PC-3 (cell line): ENCODE data around the gene ZEB2. TPM values are rescaled to one million over a fixed set of nuclear protein-coding genes. Genes with fewer than 3 reads are reported as not detected.

Source experiments
- ATAC-seq: fragments of 200-7000 bp; cut with Tn5 transposase; 2 replicates; pipeline ENCODE4 v1.9.1; 2020; ENCODE audit warnings: mild to moderate bottlenecking, moderate library complexity
- BruUV-seq: library from RNA; stranded (reverse); fragments of 400-500 nt; replicated peaks from 2 replicates; lab custom pipeline; 2021; lab: Mats Ljungman, UMichigan
- CTCF ChIA-PET: fragments of 300-600 bp; sonication (Branson Sonifier 250); formaldehyde crosslinking; loops from one replicate; lab custom pipeline; 2022; ENCODE audit warnings: antibody characterized with exemption; lab: Charles Lee
- POLR2A ChIA-PET: fragments of 300-600 bp; sonication (Branson Sonifier 250); formaldehyde crosslinking; loops from one replicate; lab custom pipeline; 2022; ENCODE audit warnings: antibody characterized with exemption; ENCODE audit not compliant: unreplicated experiment; lab: Charles Lee
- DNase-seq: peaks from one replicate; pipeline ENCODE4 v3.0.0-alpha.2; 2015
- H2AFZ ChIP-seq: fragments of 300-600 bp; sonication (generic); 2 replicates; pipeline ENCODE4 v1.6.0; 2016; ENCODE audit warnings: antibody characterized with exemption, low read length
- H3F3A ChIP-seq: fragments of 300-600 bp; sonication (generic); one replicate; pipeline ENCODE4 v1.6.0; 2017; ENCODE audit warnings: antibody characterized with exemption, low read length, control low read depth, mild to moderate bottlenecking; ENCODE audit not compliant: unreplicated experiment
- H3K27ac ChIP-seq: fragments of 300-600 bp; sonication (generic); 2 replicates; pipeline ENCODE4 v1.5.1; 2016; ENCODE audit warnings: mild to moderate bottlenecking, low read length
- H3K27me3 ChIP-seq: fragments of 300-600 bp; sonication (generic); 2 replicates; pipeline ENCODE4 v1.6.1; 2016; ENCODE audit warnings: low read length, mixed read lengths
- H3K36me3 ChIP-seq: fragments of 300-600 bp; sonication (generic); 2 replicates; pipeline ENCODE4 v1.6.1; 2016; ENCODE audit warnings: low read depth, mixed run types, low read length, mixed read lengths
- H3K4me1 ChIP-seq: fragments of 300-600 bp; sonication (generic); 2 replicates; pipeline ENCODE4 v1.5.1; 2016; ENCODE audit warnings: low read length; ENCODE audit not compliant: insufficient read depth
- H3K4me2 ChIP-seq: fragments of 300-600 bp; sonication (generic); 2 replicates; pipeline ENCODE4 v1.6.0; 2016; ENCODE audit warnings: low read length
- H3K4me3 ChIP-seq: fragments of 300-600 bp; sonication (generic); 2 replicates; pipeline ENCODE4 v1.5.1; 2016; ENCODE audit warnings: mild to moderate bottlenecking, low read length, mixed read lengths
- H3K79me2 ChIP-seq: fragments of 300-600 bp; sonication (generic); 2 replicates; pipeline ENCODE4 v1.6.1; 2017; ENCODE audit warnings: low read length, mixed read lengths
- H3K9ac ChIP-seq: fragments of 300-600 bp; sonication (generic); 2 replicates; pipeline ENCODE4 v1.6.0; 2016; ENCODE audit warnings: mild to moderate bottlenecking, low read length
- H3K9me2 ChIP-seq: fragments of 300-600 bp; sonication (generic); replicated peaks from 2 replicates; pipeline ENCODE4 v1.6.1; 2016; ENCODE audit warnings: mixed run types, low read length, mixed read lengths
- H3K9me3 ChIP-seq: fragments of 300-600 bp; sonication (generic); 2 replicates; pipeline ENCODE4 v1.6.1; 2016; ENCODE audit warnings: low read length, mixed read lengths
- H4K20me1 ChIP-seq: fragments of 300-600 bp; sonication (generic); 2 replicates; pipeline ENCODE4 v1.6.1; 2016; ENCODE audit warnings: low read length, mixed read lengths
- EZH2 ChIP-seq: fragments of 300-600 bp; sonication (generic); IDR thresholded peaks from one replicate; pipeline ENCODE4 v1.6.1; 2017; ENCODE audit warnings: antibody characterized with exemption, mild to moderate bottlenecking, low read length; ENCODE audit not compliant: unreplicated experiment
- EZH2phosphoT487 ChIP-seq: fragments of 300-600 bp; sonication (generic); IDR thresholded peaks from 2 replicates; pipeline ENCODE4 v1.6.1; 2018; ENCODE audit warnings: mild to moderate bottlenecking, antibody characterized with exemption, low read length, borderline replicate concordance
- intact Hi-C: fragments of 100-400 bp; cut with micrococcal nuclease; formaldehyde crosslinking; loops from 2 replicates; pipeline ENCODE4 v1.9.0; 2023
- total RNA-seq: library from RNA; depleted of rRNA; stranded (reverse); fragments of >200 nt; gene quantifications from 2 replicates; pipeline ENCODE4 v1.2.3, GENCODE V29; 2014
- TF ChIP-seq, protein P1 (sequence below): fragments of 300-600 bp; sonication (generic); conservative IDR thresholded peaks from 2 replicates; pipeline ENCODE4 v1.5.1; 2017; ENCODE audit warnings: antibody characterized with exemption, low read depth, mild to moderate bottlenecking, low read length

ZEB2 gene
- total RNA-seq, 1 experiment from 2014 or later: 1.1 TPM

DNA sequence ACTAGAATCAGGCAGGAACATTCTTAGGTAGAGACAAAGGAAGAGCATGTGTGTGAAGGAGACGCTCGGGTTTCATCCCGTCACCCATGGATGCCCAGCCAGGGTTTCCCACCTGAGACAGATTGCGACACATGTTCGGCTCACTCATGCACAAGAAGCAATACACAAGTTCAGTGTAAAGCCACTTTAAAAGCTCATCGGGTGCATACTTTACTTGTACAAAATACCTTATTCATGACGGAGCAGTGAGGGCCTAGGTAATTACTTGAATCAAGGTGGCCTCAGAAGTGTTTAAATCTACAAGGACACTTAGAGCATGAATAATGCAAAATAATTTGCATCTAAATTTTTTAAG is 42.0 kb downstream of the ZEB2 start:
- H3K4me1 ChIP-seq: peaks cover 23% of the 10 kb centered on the region
- no peaks in the 10 kb centered on the region for H3K79me2 ChIP-seq
- H3K9me2 ChIP-seq: no peaks in the 10 kb centered on the region
- no peak for DNase-seq
- H3K9me3 ChIP-seq: no peaks in the 10 kb centered on the region
- no peaks in the 10 kb centered on the region for H4K20me1 ChIP-seq
- no peak overlapping the region for H2AFZ ChIP-seq
- intact Hi-C loops: no loop called here
- ChIA-PET POLR2A (no interaction called here), CTCF (no interaction called here)
- no peak overlapping the region for H3K4me2 ChIP-seq
- no peaks in the 10 kb centered on the region for H3F3A ChIP-seq
- H3K4me3 ChIP-seq: no peak overlapping the region
- no peak overlapping the region for H3K9ac ChIP-seq
- no peaks in the 10 kb centered on the region for H3K36me3 ChIP-seq
- no TSS peak for BruUV-seq
- no peak for ATAC-seq
- H3K27ac ChIP-seq: no peak overlapping the region
- H3K27me3 ChIP-seq: no peaks in the 10 kb centered on the region
- TF ChIP-seq EZH2phosphoT487 (no peak), EZH2 (no peak)
- TF ChIP-seq, protein P1, sequence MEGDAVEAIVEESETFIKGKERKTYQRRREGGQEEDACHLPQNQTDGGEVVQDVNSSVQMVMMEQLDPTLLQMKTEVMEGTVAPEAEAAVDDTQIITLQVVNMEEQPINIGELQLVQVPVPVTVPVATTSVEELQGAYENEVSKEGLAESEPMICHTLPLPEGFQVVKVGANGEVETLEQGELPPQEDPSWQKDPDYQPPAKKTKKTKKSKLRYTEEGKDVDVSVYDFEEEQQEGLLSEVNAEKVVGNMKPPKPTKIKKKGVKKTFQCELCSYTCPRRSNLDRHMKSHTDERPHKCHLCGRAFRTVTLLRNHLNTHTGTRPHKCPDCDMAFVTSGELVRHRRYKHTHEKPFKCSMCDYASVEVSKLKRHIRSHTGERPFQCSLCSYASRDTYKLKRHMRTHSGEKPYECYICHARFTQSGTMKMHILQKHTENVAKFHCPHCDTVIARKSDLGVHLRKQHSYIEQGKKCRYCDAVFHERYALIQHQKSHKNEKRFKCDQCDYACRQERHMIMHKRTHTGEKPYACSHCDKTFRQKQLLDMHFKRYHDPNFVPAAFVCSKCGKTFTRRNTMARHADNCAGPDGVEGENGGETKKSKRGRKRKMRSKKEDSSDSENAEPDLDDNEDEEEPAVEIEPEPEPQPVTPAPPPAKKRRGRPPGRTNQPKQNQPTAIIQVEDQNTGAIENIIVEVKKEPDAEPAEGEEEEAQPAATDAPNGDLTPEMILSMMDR: no peak

DNA sequence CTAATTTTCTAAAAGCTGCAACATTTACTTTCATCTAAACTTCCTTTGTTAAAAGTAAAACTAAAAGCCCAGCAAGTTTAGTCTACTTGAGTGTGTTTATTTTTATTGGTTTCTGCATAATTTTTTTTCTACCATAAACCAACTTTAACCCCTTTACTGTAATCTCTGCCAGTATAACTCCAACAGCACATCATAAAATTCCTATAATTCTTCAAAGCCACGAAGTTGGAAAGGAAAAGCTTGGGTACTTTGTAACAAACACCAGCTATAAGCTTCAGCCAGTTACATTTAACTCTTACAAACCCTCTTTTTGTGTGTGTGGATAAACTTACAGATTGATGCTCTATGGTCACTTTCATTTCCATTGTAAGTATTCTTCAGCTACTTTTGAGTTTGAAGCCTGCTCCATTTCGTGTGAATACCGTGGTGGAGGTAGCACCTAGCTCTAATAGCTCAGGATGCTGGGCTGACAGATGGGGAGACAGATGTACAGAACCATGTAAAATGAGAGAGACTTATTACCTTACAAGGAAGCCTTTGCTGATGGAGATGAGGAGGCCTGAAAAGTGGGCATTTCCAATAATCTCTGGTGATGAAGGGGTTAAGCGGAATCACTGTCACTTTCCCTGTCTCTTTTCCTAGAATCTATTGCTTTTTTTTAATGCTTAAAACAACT is 42.5 kb downstream of the ZEB2 start:
- H3K9ac ChIP-seq: no peak overlapping the region
- no peak overlapping the region for H2AFZ ChIP-seq
- no peaks in the 10 kb centered on the region for H3K9me2 ChIP-seq
- ChIA-PET POLR2A (no interaction called here), CTCF (no interaction called here)
- H3K27me3 ChIP-seq: no peaks in the 10 kb centered on the region
- no peaks in the 10 kb centered on the region for H3F3A ChIP-seq
- no TSS peak for BruUV-seq
- H3K36me3 ChIP-seq: no peaks in the 10 kb centered on the region
- no peak for DNase-seq
- no peak overlapping the region for H3K4me3 ChIP-seq
- H3K27ac ChIP-seq: no peak overlapping the region
- TF ChIP-seq EZH2phosphoT487: no peak
- no peaks in the 10 kb centered on the region for H3K79me2 ChIP-seq
- H3K4me1 ChIP-seq: peaks cover 22% of the 10 kb centered on the region
- ATAC-seq: no peak
- H4K20me1 ChIP-seq: no peaks in the 10 kb centered on the region
- H3K4me2 ChIP-seq: no peak overlapping the region
- H3K9me3 ChIP-seq: no peaks in the 10 kb centered on the region
- intact Hi-C loops: no loop called here

DNA sequence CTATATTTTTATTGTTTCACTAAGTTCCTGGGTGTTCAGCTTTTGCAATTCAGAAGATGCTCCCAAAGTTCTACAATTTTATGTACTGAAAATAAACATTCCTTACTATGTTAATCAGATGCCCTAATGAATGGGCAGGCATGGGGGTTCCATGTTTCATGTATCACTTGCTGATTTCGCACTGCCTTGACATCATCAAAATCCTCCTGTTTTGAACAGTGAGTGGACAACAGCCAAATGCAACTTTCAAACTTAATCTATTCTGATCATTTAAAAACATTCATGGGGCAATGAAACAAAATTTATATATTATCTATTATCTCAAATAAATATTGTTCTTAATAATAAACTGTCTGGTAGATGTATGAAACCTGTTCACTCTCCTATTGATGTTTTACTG is 43.2 kb downstream of the ZEB2 start:
- no TSS peak for BruUV-seq
- Histone ChIP-seq H3F3A (no peaks in the 10 kb centered on the region), H3K4me2 (no peak overlapping the region), H2AFZ (no peak overlapping the region), H3K9me3 (no peaks in the 10 kb centered on the region), H3K9me2 (no peaks in the 10 kb centered on the region), H3K4me3 (no peak overlapping the region), H3K36me3 (no peaks in the 10 kb centered on the region), H3K4me1 (peaks cover 15% of the 10 kb centered on the region), H4K20me1 (no peaks in the 10 kb centered on the region), H3K27me3 (no peaks in the 10 kb centered on the region), H3K9ac (no peak overlapping the region), H3K27ac (no peak overlapping the region), H3K79me2 (no peaks in the 10 kb centered on the region)
- no peak for ATAC-seq
- POLR2A ChIA-PET: no interaction called here
- TF ChIP-seq, protein P1: no peak
- TF ChIP-seq EZH2 (no peak), EZH2phosphoT487 (no peak)
- DNase-seq: no peak
- intact Hi-C loops: no loop called here
- CTCF ChIA-PET: no interaction called here
